Non-pigmented ciliary epithelial cell (primary cell): Measurements from ENCODE around the gene KLC3.
"Not testable (repeated sequence)": the region's sequence is repeated elsewhere in the genome, so short reads cannot be mapped to it uniquely, and the experiment has no call there.

Experiments used
- DNase-seq: peaks from one replicate; pipeline ENCODE4 v3.0.0-alpha.2; 2010; ENCODE audit warnings: low read depth

Gene KLC3

DNA sequence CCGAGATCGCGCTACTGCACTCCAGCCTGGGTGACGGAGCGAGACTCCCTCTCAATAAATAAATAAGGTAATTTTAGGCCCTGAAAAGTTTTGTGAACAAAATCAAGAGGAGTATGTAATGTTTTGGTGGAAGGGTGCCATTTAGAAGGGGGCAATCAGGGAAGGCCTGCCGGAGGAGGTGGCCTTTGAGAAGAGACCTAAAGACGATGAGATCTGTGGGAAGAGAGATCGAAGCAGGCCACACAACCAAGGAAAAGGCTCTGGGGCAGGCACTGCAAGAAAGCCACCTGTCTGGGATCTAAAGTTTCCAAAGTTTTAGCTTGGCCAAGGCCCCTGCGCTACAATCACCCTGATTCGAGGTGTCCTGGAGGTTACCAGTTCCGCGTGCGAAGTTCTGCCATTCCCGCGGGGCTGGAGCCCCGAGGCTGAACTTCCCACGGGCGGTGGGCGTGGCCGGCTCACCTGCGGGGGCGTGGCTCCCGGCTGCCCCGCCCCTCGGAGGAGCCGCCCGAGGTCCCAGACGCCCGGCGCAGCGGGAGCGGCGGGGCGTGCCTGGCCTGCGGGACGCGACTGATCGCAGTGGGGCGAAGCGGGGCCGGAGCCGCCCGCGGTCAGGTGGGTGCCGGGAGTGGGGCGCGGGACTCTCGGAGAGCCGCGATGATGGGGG, at the start of gene KLC3:
KLC3 (plus strand) TSS at position 519 of the 667 bp plus-strand sequence. CDS start 4,792 bp downstream, outside the sequence.
- no peak for DNase-seq

- no peak for DNase-seq
These were observed 48.7 kb upstream of the KLC3 start for GRCh38 chr19:45291834-45292233.

DNA sequence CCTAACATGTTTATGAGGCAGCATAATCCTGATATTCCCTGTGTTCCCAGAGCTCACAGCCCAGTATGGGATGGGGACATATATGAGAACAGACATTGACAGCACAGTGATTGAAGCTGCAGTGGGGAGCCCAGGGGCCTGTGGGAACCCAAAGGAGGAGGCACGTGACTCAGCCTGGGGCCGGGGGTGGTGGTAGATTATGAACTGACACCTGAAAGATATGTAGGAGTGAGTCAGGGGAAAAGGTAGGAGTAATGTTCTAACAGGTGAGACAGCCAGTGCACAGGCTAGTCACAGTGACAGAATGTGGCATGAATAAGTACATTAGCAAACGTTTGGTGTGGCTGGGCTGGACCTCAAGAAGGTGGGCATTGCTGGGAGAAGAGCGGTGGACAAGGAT, 46.9 kb upstream of the KLC3 start:
- no peak for DNase-seq

- DNase-seq = no peak
These were observed 46.1 kb upstream of the KLC3 start for GRCh38 chr19:45294291-45295029.

- no peak for DNase-seq
These were observed 44.7 kb upstream of the KLC3 start for GRCh38 chr19:45295873-45296272.

DNA sequence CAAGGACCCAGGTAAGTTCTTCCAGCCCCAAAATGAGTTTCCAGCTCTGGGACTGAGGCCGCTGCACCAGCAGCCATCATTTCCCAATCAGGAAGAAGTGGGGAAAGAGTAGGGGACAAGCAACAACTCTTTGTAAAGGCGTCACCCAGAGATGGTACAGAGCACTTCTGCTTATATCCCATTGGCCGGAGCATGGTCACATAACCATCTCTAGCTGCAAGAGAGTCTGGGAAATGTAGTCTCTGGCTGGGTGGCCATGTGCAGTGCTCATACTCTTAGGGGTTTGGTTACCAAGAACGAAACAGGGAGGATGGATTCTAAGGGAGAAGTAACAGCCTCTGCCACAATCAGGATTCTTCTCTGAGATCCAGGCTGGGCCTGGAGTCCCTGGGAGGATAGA, 44.2 kb upstream of the KLC3 start:
- no peak for DNase-seq

DNA sequence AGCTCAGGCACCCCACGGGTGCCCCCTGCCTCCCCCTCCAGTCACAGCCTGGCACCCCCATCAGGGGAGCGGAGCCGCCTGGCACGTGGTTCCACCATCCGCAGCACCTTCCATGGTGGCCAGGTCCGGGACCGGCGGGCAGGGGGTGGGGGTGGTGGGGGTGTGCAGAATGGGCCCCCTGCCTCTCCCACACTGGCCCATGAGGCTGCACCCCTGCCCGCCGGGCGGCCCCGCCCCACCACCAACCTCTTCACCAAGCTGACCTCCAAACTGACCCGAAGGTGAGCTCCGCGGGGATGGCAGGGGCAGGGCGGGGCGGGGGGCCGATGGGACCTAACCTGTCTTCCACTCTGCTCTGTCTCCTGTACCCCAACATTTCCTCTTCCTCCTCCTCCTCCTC, 42.9 kb upstream of the KLC3 start:
- DNase-seq = no peak

GRCh38 chr19:45298264-45298663, 42.3 kb upstream of the KLC3 start:
- DNase-seq = no peak

- DNase-seq = no peak
These were observed 40.8 kb upstream of the KLC3 start for GRCh38 chr19:45299719-45300118.

DNA sequence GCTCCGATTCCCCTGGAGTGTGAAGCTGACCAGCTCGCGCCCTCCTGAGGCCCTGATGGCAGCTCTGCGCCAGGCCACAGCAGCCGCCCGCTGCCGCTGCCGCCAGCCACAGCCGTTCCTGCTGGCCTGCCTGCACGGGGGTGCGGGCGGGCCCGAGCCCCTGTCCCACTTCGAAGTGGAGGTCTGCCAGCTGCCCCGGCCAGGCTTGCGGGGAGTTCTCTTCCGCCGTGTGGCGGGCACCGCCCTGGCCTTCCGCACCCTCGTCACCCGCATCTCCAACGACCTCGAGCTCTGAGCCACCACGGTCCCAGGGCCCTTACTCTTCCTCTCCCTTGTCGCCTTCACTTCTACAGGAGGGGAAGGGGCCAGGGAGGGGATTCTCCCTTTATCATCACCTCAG, 38.1 kb upstream of the KLC3 start:
- no peak for DNase-seq

- DNase-seq = no peak
These were observed 37.1 kb upstream of the KLC3 start for GRCh38 chr19:45303269-45304060.

DNA sequence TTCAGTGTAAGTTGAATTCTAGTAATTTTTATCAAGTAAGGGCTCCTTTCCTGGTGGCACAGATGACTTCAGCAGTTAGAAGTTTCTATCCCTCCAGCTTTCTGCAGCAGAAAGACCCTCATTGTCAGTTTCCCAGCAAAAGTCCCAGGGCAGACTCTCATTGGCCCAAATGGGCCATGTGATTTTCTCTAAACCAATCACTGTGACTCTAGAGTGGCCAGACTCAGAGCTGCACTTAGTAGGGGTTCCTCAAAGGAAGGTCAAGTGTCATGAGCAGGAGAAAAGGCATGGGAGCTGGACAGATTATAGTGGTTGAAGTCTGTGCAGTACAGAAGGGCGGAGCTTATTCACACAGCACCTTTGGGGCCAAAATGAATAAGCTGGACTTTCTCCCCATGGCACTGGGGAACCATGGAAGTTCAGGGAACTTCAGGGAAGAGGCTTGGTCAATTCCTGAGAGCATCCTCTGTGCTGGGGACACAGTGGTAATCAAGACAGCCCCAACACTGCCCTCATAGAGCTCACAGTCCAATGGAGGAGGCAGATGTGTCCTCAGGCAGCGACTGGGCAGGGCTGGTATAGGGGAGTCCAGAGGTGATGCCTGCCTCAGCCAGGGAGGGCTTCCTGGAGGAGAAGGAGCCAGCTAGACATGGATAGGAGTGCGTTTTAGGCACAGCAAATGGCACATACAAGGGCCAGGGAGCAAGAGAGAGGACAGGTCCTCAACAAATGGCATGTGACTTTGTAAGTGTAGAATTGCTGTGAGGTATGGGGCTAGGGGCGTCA, 36.2 kb upstream of the KLC3 start:
- no peak for DNase-seq

DNA sequence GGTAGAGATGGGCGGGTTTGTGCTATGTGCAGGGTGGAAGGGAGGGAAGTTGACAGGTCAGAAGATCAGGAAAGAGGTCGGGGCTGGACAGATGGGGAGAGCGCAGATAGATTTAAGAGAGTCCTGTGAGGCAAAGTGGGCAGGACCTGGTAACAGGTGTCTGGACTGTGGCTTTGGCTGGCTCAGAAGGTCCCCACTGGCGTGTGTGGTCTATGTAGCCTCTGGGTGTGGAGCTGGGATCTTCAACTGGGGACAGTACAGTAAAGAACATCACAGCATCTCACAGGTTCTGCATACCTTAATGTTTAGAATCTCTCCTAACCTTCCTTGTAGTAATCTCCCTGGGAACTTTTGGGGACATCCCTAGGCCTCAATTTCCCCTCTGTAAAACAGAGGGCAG, 35.5 kb upstream of the KLC3 start:
- no peak for DNase-seq

DNA sequence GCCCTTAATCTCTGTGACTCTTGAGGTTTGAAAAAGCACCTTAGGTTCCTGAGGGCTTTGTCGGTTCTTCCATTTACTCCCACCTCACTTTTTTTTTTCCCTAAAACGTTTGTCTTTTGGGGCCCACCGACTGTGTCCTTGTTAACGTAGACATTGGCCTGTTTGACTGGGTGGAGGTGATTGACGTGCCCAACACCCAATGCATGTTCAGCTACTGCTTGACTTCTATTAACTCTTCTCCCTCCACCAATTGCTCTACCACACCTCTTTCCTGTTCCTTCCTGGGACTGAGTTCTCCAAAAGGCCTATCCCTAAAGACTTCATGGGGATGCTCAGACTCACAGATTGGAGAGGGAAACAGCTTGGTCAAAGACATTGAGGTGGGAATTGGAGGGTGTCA, 35.1 kb upstream of the KLC3 start:
- no peak for DNase-seq

DNA sequence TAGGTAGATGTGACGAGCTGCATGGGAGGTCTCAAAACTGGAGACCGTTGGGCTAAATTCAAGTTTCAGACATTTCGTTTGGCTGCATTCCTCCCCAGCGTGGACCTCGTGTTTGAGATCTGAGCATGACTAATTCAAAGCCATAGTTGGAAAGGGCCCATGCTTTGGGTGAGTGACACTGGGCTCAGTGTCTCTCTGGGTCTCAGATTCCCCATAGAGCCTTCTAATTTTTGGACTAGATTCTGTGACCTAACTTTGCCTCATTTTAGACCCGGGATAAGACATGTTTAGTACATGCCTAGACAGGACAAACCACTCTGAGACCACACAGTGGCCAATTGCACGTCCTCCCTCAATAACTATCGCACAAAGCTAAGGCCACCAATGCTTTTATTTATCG, 34.5 kb upstream of the KLC3 start:
- DNase-seq = no peak

GRCh38 chr19:45306518-45307027, 34.0 kb upstream of the KLC3 start:
- DNase-seq = no peak

GRCh38 chr19:45307361-45307760, 33.2 kb upstream of the KLC3 start:
- DNase-seq = no peak

- DNase-seq = not testable (repeated sequence)
These were observed 31.2 kb upstream of the KLC3 start for GRCh38 chr19:45309322-45309721.

- no peak for DNase-seq
These were observed 28.9 kb upstream of the KLC3 start for GRCh38 chr19:45311621-45312020.

- DNase-seq = not testable (repeated sequence)
These were observed 28.3 kb upstream of the KLC3 start for GRCh38 chr19:45312285-45312684.

DNA sequence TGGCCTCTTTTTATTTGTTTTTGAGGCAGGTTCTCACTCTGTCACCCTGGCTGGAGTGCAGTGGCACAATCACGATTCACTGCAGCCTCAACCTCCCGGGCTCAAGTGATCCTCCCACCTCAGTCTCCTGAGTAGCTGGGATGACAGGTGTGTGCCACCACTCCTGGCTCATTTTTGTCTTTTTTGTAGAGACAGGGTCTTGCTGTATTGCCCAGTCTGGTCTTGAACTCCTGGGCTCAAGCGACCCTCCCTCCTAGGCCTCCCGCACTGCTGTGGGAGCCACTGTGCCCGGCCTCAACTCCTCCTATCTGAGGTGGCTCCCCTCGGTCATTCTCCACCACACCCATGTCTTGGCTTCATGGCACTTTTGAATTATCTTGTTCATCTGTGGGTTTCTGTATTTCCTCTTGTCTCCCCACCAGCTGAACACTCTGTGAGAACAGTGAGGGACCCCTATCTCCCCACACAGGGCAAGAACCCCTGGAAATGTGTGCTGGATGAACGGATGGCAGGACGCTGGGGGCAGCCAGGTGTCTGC, 25.8 kb upstream of the KLC3 start:
- no peak for DNase-seq

GRCh38 chr19:45315304-45315703, 25.2 kb upstream of the KLC3 start:
- DNase-seq = no peak
